IMR-90 (cell line): ENCODE data around the gene SPNS1.

Source experiments
- BHLHE40 ChIP-seq: fragments of 150-350 bp; IDR thresholded peaks from 2 replicates; pipeline ENCODE4 v1.6.1; 2016; ENCODE audit warnings: mild to moderate bottlenecking, low read depth, low read length
- CEBPB ChIP-seq: IDR thresholded peaks from 2 replicates; pipeline ENCODE4 v1.6.1; 2012; ENCODE audit warnings: low read depth, low read length, improper control_type of control experiment
- CHD1 ChIP-seq: IDR thresholded peaks from 2 replicates; pipeline ENCODE4 v1.6.1; 2012; ENCODE audit warnings: low read depth, low read length, improper control_type of control experiment
- MAFK ChIP-seq: IDR thresholded peaks from 2 replicates; pipeline ENCODE4 v1.6.1; 2012; ENCODE audit warnings: low read depth, low read length, improper control_type of control experiment
- MAZ ChIP-seq: IDR thresholded peaks from 2 replicates; pipeline ENCODE4 v1.6.1; 2012; ENCODE audit warnings: low read depth, mild to moderate bottlenecking, low read length, improper control_type of control experiment, moderate library complexity, borderline replicate concordance
- NFE2L2 ChIP-seq: fragments of 150-350 bp; IDR thresholded peaks from 2 replicates; pipeline ENCODE4 v1.6.1; 2016; ENCODE audit warnings: low read depth, mild to moderate bottlenecking, low read length
- POLR2A ChIP-seq: IDR thresholded peaks from 2 replicates; pipeline ENCODE4 v1.6.1; 2012; ENCODE audit warnings: mild to moderate bottlenecking, low read depth, low read length
- RAD21 ChIP-seq: IDR thresholded peaks from 2 replicates; pipeline ENCODE4 v1.6.1; 2012; ENCODE audit warnings: low read length, improper control_type of control experiment
- RFX5 ChIP-seq: IDR thresholded peaks from 2 replicates; pipeline ENCODE4 v1.8.0; 2012; ENCODE audit warnings: low read depth, mild to moderate bottlenecking, low read length, moderate library complexity
- USF2 ChIP-seq: fragments of 150-350 bp; IDR thresholded peaks from 2 replicates; pipeline ENCODE4 v1.6.1; 2017; ENCODE audit warnings: mild to moderate bottlenecking, antibody characterized with exemption, low read length, low read depth
- TF ChIP-seq, protein P1 (sequence below): conservative IDR thresholded peaks from 2 replicates; pipeline ENCODE4 v1.5.1; 2012; ENCODE audit warnings: mild to moderate bottlenecking, low read depth, low read length, improper control_type of control experiment

DNA sequence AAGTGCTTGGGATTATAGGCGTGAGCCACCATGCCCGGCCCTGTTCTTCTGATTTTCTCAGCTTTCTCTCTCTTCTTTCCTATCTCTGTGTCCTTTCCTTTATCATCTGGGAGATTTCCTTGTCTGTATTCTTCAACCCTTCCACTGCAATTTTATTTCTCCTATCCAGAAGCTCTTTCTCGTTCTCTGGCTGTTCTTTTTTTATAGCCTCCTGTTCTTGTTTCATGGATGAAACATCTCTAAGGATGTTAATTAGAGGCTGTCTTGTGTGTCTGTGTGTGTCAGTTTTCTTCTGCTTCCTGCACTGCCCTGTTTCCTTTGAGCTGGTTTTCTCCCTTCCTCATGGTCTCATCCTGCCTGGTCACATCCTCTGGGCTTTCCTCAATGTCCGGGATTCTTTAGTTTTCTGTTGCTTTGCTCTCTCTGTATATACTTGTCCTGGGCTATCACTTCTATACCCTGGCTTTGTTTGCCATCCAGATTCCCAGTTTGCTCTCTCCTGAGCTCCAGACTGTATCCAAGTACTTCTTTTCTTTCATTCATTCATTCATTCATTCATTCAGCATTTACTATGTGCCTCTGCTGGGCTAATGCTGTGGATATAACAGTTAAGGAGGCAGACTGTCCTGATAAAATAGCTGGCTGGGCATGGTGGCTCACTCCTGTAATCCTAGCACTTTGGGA lies 12.7 kb downstream of the SPNS1 start:
- no peak for TF ChIP-seq POLR2A
- TF ChIP-seq MAZ, result no peak
- TF ChIP-seq, protein P1, sequence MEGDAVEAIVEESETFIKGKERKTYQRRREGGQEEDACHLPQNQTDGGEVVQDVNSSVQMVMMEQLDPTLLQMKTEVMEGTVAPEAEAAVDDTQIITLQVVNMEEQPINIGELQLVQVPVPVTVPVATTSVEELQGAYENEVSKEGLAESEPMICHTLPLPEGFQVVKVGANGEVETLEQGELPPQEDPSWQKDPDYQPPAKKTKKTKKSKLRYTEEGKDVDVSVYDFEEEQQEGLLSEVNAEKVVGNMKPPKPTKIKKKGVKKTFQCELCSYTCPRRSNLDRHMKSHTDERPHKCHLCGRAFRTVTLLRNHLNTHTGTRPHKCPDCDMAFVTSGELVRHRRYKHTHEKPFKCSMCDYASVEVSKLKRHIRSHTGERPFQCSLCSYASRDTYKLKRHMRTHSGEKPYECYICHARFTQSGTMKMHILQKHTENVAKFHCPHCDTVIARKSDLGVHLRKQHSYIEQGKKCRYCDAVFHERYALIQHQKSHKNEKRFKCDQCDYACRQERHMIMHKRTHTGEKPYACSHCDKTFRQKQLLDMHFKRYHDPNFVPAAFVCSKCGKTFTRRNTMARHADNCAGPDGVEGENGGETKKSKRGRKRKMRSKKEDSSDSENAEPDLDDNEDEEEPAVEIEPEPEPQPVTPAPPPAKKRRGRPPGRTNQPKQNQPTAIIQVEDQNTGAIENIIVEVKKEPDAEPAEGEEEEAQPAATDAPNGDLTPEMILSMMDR, result no peak
- no peak for TF ChIP-seq RAD21
- no peak for TF ChIP-seq BHLHE40
- no peak for TF ChIP-seq RFX5
- no peak for TF ChIP-seq CEBPB
- no peak for TF ChIP-seq CHD1
- no peak for TF ChIP-seq USF2
- TF ChIP-seq MAFK, result no peak
- no peak for TF ChIP-seq NFE2L2
